T-helper 2 cell treated with Interferon-gamma antibody and Interleukin-4, amounts not matched to agents 100 ng/mL and 5 ng/mL, for 36 hours (primary cell): ENCODE data around the gene ZNF396. TPM values are rescaled to one million over a fixed set of nuclear protein-coding genes. Genes with fewer than 3 reads are reported as not detected.

ENCODE experiments used
- intact Hi-C: fragments of 100-400 bp; cut with micrococcal nuclease; formaldehyde crosslinking; loops from one replicate; pipeline ENCODE4 v1.15.1; 2023
- total RNA-seq: library from RNA; stranded (reverse); gene quantifications from 2 replicates; pipeline ENCODE4 v1.2.3, GENCODE V29; 2022

The ZNF396 gene
- 0.45 and 0.52 TPM in 2 replicates for total RNA-seq

DNA sequence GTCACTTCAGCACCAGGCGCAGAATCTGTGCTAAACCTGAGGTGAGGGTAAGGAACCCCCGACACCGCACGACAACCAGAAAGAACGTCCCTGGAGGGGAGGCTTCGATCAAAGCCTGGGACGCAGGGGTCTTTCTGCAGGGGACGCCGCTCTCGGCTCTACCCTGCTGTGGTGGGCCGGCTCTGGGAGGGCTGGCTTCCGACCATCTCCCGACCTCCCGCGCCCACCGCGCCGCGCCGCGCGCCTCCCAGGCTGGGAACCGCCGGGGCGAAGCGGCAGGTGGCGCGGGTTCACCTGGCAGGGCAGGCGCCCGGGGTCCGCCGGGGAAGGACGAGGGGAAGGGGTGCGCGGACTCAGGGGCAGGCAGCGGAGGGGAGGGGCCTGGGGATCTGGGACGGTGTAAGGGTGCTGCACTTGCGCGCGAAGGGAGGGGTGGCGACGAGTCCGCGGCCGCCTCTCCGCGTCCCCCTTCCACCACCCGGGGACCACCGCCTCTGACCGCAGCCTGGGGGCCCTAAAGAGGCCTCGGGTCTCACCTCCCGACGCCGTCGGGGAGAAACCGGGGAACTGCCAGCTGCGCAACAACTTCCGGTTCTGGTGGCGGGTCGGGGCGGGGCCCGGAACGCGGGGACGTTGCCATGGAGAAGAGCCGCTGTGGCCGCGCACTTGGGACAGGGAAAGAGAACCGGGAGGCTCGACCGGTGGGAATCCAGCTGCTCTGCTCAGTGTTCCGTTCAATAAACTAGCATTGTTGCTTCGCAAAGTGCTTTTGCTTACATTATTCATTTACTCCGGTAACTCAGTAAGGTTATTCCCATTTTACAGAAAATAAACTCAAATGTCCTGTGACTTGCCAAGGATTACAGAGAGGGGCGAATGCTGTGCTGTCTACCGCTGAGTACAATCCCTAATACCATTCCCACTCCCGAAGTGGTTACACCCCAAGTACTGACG is at the start of gene ZNF396:
TSS of gene ZNF396 (minus strand) at position 596 of the 954 bp plus-strand sequence. CDS start 3,045 bp downstream, outside the sequence.
- intact Hi-C loops, result loop anchor here (1.0 to 2.0 kb wide), 3 partner anchors 32 to 87 kb away; partner anchors contain the start of genes ZNF24 and ZSCAN30

DNA sequence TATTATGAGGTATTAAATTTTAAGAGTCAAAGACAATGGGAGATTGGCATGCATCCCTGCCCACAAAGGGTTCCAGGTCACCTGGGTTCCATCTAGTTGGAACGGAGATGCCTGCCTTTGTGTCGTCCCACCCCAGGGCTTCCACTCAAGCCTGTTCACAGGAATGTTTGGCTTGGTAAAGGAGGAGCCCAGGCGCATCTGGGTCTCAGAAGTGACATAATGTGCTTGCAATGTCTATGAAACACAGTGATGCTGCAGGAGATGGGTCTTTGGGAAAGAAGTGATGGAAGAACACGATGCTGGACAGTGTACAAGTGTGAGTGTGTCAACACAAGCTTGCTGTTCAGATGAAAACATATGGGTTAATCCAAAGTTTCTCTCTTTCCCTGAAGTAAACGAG is 49.6 kb upstream of the ZNF396 start:
- intact Hi-C loops, result no loop called here

DNA sequence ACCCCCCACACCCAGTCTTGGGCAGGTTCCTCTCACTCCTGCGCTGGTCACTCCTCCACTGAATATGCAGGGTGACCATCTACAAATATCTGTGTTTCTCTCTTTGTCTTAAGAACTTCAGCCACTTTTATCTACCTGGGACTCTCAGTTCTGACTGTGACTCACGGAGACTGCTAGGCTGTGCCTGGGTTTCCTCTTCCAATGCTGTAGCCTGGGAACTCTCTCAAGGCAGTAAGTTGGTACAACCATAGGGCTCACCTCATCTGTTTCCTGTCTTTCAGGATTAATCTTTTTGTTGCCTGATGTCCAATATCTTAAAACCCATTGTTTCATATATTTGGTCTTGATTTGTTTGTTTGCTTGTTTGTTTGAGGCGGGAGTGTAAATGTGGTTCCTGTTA is 47.2 kb upstream of the ZNF396 start:
- intact Hi-C loops, result no loop called here

DNA sequence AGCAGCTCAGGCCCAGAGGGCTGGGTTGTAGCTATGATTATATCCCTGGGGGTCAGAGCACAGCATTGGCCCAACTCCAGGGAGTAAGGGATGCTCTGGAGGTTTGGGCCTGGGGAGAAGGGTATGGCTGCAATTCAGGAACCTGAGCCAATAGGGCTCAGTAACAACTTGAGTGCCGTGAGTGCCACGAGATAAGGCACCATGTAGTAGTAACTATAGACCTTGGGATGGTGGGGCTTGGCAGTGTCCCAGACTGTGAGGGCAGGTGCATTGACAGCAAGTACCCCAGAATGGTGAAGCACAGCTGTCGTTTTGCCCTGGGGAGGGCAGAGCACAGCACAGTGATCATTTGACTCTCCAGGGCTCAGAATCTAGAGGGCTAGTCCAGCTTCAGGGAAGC is 45.1 kb upstream of the ZNF396 start:
- intact Hi-C loops, result no loop called here

DNA sequence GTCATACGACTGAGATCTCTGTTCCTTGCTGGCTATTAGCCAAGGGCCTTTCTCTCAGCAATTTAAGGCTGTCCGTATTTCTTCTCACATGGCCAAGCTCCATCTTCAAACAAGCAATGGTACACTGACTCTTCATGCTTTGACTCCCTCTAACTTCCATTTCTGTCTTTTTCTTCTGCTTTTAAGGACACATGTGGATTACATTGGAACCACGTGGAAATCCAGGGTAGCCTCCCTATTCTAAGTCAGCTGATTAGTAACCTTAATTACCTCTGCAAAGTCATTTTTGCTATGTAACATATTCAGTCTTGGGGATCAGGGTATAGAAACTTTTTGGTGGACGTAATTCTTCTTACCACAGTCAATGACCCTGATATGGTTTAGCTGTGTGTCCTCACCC is 41.5 kb upstream of the ZNF396 start:
- intact Hi-C loops, result no loop called here

DNA sequence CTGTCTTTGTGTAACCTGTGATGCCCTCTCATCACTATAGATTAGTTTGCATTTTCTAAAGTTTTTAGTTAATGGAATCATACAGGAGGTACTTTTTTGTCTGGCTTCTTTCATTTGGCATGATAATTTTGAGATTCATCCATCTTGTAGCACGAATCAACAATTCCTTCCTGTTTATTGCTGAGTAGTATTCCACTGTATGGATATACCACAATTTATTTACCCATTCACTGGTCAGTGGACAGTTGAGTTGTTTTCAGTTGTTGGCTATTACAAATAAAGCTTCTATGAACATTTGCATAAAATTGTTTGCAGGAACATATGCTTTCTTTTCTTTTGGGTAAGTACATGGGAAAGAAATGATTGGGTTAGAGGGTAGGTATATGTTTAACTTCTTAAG is 40.1 kb upstream of the ZNF396 start:
- intact Hi-C loops, result no loop called here

DNA sequence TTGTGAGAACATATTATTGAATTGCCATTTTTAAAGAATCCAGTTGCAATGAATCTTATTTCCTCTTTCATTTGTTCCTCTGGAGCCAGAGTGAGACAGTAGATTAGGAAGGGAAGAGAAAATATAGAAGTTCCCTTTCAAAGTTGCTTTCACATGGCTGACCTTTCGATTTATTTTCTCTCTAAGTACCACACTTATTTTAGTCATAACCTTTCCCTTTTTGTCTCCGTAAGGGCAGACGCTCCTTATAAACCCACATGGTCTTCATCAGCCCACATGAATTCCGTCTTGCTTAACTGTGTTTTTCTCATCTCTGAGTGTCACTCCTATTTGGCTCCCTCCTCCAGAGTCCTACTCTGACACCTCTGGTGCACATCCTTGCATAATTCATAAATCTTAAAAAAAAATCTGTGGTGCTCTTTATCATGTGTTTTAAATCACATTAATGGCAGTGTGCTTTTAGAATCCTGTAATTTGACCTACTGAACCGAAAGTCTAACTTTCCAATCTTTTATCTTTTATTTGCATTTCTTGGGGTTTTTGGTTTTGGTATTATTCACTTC is 38.5 kb upstream of the ZNF396 start:
- intact Hi-C loops, result no loop called here

DNA sequence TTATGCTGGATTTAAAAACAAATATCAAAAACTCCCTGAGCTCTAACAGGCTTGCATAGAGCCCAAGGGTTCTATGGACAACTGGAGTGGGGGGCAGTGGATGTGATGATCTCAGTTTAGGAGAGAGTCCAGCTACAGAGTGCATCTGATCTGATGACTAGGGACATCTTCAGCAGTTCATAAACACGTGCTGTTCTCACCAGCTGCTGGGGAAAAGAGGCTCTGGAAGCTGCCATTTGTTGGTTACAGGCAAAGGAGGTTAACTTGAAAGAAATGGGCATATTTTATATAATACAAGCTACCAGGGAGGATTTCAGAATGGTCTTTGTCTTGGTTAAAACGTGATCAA is 36.0 kb upstream of the ZNF396 start:
- intact Hi-C loops, result no loop called here

DNA sequence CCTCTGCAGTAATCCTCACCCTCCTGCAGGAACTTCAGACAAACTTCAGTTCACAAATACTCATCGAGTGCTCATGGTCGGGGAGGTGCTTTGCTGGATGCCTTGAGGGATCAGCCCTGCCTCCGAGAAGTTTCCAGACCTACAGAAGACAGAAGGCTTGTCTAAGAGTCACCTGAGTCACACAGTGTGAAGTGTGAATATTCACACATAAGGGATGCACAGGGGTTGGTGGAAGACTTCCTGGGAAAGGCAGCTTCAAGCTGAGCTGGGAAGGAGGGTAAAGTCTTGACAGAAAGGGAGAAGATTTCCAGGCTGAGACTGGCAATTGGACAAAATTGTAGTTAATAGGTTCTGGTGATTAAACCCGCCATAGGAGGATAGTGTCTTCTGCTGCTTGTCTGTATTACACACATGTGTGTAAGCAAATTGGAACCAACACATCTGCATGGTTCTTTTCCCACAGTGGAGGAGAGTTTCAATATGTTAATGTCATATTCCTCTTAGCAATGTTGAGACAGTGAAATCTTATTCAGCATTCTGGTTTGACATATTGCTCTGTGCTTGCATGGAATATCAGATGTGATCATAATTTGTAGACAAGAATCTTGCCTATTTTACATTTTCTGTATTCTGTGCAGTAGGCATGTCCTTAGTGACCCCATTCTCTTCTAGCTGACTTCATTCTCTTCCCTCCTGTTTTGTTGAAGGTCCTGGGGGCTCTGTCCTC is 34.7 kb upstream of the ZNF396 start:
- intact Hi-C loops, result no loop called here

DNA sequence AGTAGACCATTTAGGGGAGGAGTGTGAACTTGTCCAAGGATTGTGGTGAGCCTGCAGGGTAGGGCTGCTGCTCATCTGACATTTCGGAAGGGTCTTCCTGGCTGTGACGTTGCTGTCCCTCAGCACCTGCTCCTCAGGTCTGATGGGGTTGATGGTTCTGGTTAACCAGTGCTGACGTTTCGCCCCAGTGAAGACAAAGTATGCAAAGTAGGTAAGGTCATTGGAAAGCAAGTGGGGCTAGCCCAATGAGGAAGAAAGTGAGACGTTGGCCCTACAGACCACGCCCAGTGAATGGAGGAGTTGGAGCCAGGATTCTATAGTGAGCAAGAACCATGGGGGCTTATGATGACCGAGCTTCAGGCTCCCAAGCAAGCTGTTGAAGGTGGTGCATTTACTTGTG is 33.4 kb upstream of the ZNF396 start:
- intact Hi-C loops, result no loop called here

DNA sequence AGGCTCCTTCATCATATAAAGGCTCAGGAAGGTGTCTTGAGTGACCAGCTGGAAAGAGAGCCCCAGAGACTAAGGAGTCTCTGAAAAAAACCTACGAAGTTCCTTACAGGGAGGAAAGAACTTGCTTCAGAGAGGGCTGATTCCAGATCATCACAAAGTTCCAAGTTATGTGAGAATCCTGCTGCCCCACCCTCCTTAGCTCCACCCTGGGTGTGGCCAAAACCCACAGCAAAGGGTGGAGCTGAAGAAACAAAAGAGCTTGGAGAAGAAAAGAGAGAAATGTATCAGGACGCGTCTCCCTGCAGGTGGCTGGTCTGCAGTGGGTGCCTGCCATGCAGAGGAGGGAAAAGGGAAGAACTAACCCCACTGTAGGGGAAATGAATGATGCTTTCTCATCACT is 32.8 kb upstream of the ZNF396 start:
- intact Hi-C loops, result loop anchor here (5.0 kb wide), 4 partner anchors 87 to 872 kb away; partner anchors contain the start of genes GALNT1 and INO80C

DNA sequence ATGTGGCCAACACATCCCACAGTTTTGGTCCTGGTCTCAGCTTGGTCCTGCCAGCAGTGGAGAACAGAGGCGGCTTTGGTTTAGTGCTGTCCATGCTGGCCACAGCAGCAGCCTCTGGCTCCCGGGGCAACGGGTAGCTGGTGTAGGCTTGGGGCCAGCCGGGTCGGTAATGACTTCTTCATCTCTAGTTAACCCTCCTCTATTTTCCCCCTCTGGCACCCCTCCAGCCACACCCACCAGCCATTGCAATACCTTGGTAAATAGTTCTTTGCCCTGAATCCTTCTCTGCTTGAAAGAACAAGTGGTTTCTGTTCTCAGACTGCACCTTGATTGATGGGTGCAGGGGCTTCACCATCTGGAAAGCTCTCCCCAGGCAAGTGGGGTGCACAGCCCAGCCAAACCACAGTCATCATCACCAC is 31.7 kb upstream of the ZNF396 start:
- intact Hi-C loops, result loop anchor here (1.0 to 5.0 kb wide), 5 partner anchors 88 to 873 kb away; partner anchors contain the start of genes GALNT1 and INO80C

DNA sequence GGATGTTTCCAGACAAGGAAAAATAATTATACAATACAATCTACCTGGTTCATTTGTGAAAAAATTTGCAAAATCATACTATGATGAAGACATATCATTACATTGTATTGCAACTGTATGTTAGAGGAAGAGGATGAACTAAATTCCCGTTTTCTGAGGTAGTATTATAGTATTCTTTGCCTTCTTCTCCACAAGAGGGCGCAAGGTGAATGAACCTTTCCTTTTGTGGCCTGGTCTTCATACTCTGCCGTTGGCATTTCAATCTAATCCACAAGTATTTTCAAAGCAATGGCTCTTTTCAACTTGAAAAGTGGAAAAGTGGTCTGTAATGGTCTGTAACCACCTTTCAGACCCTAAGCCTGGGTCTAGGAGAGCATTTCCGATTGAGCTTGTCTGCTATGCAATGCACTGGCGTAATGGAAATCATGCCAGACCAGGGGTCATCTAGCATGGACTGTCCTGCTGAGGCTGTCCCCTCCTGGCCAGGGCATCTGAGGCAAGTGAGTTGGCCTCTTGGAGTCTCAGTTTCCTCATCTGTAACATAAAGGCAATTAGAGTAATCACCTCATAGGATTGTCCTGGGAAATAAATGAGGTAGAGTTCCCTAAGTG is 30.8 kb upstream of the ZNF396 start:
- intact Hi-C loops, result loop anchor here (1.0 to 5.0 kb wide), 5 partner anchors 89 to 874 kb away; partner anchors contain the start of genes GALNT1 and INO80C

DNA sequence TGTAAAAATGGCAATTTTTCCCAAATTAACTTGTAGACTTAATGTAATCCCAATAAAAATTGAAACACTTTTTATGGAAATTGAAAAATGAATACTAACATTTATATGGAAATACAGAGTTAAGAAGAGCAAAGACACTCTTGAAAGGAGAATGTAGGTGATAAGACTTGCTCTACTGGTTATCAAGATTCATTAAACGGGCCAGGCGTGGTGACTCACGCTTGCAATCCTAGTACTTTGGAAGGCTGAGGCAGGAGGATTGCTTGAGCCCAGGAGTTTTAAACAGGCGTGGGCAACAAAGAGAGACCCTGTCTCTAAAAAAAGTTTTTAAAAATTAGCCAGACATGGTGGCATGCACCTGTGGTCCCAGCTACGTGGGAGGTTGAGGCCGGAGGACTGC is 29.5 kb upstream of the ZNF396 start:
- intact Hi-C loops, result loop anchor here (5.0 kb wide), 4 partner anchors 91 to 876 kb away; partner anchors contain the start of genes GALNT1 and INO80C

DNA sequence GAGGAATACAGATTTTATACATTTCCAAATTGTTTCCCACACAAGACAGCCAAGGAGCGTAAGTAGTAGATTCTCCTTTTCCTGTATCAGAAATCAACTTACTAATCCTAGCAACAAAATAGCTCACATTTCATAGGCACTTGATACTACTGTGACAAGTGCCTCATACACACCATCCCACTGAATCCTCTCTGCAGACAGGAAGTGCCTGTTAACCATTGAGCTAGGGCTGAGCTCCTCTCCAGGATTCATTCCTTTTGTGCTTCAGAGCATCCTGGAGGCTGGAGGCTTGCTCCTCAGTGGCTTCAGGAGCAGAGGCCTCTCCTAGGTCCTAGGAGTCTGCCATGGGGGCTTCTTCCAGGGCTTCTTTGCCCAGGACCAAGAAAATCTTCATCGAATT is 20.8 kb upstream of the ZNF396 start:
- intact Hi-C loops, result no loop called here

DNA sequence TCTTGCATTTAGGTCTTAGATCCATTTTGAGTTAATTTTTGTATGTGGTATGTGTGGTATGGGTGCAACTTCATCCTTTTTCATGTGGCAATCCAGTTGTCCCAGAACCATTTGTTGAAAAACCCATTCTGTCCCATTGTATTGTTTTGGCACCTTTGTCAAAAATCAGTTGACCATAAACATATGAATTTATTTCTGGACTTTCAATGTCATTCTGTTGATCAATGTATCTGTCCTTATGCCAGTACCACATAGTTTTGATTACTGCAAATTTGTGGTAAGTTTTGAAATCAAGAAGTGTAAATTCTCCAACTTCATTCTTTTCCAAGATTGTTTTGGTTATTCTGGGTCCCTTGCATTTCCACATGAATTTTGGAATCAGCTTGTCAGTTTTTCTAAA is 16.6 kb upstream of the ZNF396 start:
- intact Hi-C loops, result no loop called here

DNA sequence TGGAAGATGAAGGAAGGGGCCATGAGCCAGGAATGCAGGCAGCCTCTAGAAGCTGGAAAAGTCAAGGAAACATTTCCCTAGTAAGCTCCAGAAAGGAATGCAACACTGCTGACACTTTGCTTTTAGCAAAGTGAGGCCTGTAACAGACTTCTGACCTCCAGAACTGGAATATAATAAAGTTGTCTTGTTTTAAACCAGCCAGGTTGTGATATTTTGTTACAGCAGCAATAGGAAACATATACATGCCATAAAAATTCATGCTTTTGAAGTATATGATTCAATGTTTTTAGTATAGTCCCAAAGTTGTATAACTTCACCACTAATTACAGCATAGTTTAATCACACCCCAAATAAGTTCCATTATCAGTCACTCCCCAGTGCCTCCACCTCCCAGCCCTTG is 15.2 kb upstream of the ZNF396 start:
- intact Hi-C loops, result no loop called here

DNA sequence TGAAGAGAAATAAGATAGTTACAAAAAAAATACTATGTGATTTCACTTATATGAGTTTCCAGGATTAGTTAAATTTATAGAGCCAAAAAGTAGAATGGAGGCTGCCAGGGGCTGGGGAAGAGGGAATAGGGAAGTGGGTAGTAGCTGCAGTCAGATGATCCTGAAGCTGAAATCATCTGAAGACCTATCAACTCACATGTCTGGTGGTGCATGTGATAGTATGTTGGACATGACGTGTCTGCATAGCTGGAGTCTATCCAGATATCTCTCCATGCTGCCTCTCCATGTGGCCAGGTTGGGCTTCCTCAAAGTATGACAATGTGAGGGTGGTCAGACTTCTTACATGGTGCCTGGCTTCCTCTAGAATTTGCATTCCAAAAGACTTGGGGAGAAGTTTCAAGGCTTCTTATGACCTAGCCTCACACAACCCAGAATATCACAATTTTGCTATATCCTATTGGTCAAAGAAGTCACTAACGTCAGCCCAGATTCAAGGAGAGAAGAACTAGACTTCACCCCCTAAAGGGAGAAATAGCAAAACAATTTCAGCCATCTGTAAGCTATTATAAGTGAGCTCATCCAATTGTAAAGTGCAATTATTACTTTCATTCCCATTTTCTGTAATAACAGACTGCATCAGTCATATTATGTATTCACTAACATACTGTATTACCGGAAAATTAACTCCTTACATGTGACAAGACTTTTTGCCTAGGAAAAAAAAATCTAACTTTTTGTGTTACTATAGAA is 14.0 kb upstream of the ZNF396 start:
- intact Hi-C loops, result no loop called here

DNA sequence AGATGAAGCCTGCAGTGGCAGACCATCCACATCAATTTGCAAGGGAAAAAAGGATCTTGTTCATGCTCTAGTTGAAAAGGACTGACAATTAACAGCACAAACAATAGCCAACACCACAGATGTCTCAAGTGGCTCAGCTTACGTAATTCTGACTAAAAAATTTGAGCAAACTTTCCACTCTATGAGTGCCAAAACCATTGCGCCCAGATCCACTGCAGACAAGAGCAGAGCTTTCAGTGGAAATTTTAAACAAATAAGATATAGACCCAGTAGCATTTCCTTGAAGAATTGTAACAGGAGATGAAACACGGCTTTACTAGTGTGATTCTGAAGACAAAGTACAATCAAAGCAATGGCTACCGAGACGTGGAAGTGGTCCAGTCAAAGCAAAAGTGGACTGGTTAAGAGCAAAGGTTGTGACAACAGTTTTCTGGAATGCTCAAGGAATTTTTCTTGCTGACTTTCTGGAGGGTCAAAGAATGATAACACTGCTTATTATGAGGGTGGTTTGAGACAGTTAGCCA is 12.0 kb upstream of the ZNF396 start:
- intact Hi-C loops, result loop anchor here (10.0 kb wide), 1 partner anchor 384 kb away; no protein-coding TSS in a partner anchor

DNA sequence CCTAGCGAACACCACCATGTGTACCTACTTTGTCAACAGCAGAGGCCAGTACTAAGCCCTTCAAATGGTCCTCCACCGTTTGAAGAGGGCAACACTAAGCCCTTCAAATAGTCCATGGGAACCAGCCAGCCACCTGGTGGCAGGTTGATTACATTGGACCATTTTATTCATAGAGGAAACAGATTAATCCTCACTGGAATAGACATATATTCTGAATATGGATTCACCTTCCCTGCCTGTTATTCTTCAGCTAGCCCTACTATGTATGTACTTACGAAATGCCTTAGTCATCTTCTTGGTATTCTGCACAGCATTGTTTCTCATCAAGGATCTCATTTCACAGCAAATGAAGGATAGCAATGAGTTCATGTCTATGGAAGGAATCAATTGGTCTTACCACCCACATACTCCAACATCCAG is 10.0 kb upstream of the ZNF396 start:
- intact Hi-C loops, result loop anchor here (1.0 to 10.0 kb wide), 2 partner anchors 156 to 382 kb away; no protein-coding TSS in a partner anchor
